Central memory CD4-positive, alpha-beta T cell (primary cell): Measurements from ENCODE around the gene ASXL1.

Source experiments
- DNase-seq: peaks from one replicate; pipeline ENCODE4 v3.0.0; 2022

Gene ASXL1

DNA sequence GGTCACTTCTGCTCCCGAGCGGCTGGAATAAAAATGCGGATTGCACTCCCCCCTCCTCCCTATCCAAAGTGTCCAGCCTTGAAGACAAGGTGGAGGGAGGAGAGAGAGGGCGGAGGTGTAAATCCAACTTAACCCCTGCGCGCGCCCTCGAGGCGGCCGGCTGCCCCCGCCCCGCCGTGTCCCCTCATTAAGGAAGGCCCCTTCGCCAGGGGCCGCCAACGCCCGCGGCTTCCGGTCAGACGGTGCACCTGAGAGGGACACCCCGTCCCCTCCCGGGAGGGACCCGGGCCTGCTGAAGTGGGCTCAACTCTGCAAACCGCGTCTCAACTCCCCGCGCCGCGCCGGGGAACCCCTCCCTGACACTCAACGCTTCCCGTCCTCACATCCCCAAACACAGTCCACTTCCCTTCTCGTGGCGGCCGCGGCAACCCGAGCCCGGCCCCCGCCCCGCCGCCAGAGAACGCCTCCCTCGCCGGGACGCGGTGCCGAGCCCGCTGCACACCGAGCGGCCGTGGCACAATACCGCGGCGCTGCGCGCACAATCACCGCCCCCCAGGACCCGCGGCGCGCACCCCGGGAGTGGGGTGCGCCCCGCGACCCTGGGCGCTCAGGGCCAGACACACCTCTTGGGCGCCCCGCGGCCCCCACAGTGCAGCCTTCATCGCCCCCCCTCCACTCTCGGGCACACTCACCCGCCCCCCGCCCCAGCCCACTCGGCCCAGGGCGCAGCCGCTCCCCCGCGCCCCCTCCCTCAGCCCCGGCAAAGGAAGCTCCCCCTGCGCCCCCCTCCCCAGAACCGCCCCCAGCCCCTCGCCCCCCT is 124.5 kb downstream of the ASXL1 start:
- DNase-seq, result peak; percentile 34

DNA sequence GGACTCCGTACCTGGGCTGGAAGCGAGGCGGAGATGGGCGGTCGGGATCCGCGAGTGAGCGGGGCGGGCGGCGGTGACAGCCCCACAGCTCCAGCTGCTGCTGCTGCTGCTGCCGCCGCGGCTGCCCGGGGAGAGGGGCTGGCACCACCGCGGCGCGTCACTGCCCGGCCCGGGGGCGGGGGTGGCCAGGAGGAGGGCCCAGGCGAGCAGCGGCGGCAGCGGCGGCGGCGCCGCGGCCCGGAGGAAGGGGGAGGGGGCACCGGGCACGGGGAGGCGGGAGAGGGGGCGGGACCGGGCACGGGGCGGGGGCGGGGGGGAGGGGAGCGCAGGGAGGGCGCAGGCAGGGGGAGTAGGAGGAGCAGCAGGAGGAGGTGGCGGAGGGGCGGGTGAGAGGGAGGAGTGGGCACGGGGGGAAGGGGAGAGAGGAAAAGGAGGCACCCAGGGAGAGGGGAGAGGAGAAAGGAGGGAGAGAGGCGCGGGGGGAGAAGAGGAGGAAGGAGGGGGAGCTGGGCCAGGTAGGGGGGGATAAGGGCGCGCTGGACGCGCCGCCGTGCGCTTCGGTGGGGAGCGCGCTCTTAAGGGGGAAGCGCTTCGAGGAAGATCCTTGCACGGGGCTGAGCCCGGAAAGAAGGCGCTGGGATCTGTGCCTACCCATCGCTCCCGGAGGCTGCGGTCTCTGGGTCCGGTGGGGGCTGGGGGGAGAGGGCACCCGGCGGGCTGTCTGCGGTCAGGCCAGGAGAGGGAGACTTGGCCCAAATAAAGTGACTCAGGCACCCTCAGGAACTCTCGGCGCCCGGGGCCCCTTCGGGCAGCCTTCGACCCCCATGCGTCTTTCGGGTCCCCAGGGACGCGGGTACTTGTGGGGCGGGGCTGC is 125.5 kb downstream of the ASXL1 start:
- peak; percentile 64 for DNase-seq

DNA sequence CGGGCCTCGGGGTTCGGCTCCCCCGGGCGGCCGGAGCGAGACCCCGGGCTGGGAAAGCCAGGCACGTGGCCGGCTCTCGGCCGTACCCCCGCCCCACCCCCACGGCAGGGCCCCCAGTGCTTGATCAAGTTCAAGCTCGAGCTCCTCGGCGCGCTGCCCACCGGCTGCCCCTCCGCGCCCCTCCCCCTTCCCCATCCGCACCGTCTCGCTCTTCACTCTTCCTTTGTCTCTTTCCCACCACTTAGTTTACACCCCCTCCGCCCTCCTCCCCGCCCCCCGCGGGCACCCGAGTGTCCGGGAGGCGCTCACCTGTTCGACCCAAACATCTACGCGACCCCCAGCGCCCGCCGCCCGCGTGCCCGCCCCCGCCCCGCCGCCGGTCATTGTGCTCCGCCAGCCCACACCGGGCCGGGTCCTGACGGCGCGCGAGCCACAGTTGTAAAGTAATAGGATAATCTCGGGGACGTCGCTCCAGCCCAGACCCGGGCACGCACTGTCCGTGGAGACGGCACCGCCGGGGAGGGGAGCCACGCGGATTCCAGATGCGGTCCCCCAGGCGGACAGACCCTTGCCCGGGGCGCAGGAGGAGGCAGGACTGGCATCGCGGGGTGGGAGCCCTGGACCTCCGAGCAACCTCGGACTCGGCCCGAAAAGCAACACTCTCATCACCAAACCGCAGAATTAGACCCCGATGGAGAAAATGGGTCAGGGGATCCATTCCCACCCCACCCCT is 126.3 kb downstream of the ASXL1 start:
- peak; percentile 27 for DNase-seq

DNA sequence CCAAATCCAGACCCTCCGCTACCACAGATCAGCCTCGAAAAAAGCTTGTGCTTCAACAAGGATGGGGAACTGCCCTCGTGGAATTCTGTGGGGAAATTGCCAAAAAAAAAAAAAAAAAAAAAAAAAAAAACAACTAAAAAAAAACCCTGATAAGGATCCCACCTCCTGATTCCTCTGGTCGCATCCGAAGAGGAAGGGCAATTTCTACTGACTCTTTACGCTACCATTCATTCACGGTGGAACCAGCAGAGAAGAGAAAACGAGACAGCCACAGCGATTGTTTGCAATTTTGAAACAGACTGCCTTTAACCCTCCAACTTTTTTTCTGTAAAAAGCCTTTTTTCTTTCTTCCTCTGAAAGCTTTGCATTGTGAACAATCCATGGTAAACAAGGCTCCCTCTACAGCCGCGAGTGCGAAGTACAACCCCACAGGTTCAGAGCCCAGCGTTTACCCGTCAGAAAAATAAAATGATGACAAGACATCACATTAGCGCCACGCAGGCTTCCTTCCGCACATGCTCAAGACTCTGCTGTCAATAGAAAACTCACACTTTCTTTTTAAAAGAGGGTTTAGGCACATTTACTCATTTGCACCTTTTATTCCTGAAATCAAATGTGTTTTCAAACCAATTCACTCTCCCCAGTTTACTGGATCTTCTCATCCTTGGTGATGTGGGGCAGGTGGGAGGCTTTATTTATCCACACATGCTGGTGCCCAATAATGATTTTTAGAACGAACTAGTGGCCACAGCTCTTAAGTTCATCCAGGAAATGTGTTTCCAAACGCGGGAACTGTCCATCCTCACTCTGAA is 127.0 kb downstream of the ASXL1 start:
- peak; percentile 85 for DNase-seq

DNA sequence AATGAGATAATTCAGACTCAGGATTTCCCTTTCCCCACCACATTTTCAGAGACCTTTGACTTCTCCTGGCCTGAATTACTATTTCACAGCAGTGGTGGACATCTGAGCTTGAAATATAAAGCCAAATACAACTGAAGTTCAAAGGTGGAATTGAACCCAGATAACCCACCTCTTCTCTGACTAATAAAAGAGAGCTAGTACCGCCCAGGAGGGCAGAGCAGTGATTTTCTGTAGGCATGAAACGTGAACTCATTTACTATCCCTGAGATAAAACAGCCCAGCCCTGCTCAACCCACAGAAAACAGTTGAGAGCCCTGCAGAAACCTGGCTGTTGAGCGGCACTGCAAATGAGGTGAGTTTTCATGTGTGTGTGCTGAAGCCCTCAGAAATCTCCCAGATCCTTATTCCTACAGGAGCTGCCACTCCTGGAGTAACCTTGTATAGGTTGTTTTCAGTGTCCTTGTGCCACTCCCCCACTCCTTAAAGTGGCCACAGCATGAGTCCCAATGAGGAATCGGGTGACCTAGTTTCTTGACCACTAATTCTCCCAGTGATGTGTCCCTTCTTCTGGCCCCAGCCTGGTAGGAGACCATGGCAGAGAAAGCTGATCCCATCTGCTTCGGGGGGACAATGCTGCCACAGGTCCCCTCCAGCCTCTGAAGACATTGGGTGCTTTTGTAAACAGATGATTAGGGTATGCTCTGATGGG is 127.8 kb downstream of the ASXL1 start:
- no peak for DNase-seq

DNA sequence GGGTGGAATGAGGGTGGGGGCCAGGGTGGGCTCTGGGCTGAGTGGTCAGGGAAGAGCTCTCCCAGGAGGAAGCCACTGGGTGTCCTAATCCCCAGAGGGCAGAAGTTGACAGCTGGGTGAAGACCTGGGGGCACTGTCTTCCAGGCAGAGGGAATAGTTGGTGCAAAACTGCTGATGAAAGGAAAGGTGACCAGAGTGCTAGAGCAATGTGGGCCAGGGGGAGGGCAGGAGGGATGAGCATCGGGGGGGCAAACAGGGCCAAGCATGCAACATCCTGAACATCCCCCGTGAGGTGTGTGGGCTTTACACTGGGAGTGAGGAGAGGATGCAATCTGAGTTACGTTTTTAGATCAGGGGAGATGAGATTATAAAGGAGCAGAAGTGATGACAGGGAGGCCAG is 129.2 kb downstream of the ASXL1 start:
- no peak for DNase-seq

DNA sequence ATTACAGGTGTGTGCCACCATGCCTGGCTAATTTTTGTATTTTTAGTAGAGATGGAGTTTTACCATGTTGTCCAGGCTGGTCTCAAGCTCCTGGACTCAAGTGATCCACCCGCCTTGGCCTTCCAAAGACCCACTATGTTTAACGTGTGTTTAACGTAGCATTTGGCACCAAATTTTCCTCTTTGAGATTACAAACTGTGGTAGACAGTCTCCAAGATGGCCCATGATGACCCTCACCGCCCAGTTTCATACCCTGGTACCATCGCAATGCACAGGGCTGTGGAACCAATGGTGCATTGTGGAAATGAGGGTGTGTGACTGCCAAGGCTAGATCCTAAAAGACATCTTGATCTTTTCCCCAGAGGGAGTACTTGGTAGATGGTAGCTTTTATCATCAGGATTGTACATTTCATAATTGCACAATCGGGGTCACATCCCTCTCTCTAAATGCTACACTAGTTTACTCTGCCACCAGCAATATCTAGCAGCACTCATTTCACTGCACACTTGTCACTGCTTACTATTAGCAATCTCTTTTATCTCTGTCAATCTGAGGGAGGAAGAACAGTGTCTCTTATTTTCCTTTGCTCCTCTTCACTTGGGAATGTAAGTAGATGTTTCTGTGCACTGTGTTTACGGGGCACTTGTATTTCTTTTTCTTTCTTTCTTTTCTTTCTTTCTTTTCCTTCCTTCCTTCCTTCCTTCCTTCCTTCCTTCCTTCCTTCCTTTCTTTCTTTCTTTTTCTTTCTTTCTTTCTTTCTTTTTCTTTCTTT is 130.1 kb downstream of the ASXL1 start:
- DNase-seq, result no peak
